H9 (cell line): ENCODE results near the gene TERF2IP. TPM values are rescaled to one million over a fixed set of nuclear protein-coding genes. Genes with fewer than 3 reads are reported as not detected.

ENCODE experiments used
- DNase-seq: peaks from one replicate; pipeline ENCODE4 v3.0.0-alpha.2; 2017
- H2AFZ ChIP-seq: one replicate; pipeline ENCODE4 v1.6.1; 2013; ENCODE audit warnings: mild to moderate bottlenecking, low read length, control low read depth, moderate library complexity
- H2AK5ac ChIP-seq: 2 replicates; pipeline ENCODE4 v1.6.1; 2013; ENCODE audit warnings: low read length, control low read depth, mixed read lengths; ENCODE audit not compliant: insufficient read length
- H2BK120ac ChIP-seq: one replicate; pipeline ENCODE4 v1.6.1; 2013; ENCODE audit warnings: low read depth, mild to moderate bottlenecking, low read length, control low read depth, inconsistent platforms; ENCODE audit not compliant: poor library complexity, severe bottlenecking
- H2BK12ac ChIP-seq: 2 replicates; pipeline ENCODE4 v1.6.1; 2013; ENCODE audit warnings: low read length, control low read depth, mixed read lengths, low read depth; ENCODE audit not compliant: insufficient read length
- H2BK15ac ChIP-seq: 2 replicates; pipeline ENCODE4 v1.6.1; 2013; ENCODE audit warnings: low read depth, low read length, control low read depth
- H2BK20ac ChIP-seq: one replicate; pipeline ENCODE4 v1.6.1; 2013; ENCODE audit warnings: low read depth, mild to moderate bottlenecking, low read length, control low read depth, inconsistent platforms; ENCODE audit not compliant: poor library complexity, severe bottlenecking
- H2BK5ac ChIP-seq: 2 replicates; pipeline ENCODE4 v1.6.1; 2013; ENCODE audit warnings: low read length, control low read depth, mixed read lengths; ENCODE audit not compliant: insufficient read length
- H3K14ac ChIP-seq: 2 replicates; pipeline ENCODE4 v1.6.1; 2013; ENCODE audit warnings: low read length, control low read depth; ENCODE audit not compliant: insufficient read depth
- H3K18ac ChIP-seq: 2 replicates; pipeline ENCODE4 v1.6.1; 2013; ENCODE audit warnings: low read depth, mild to moderate bottlenecking, mixed read lengths, low read length, control low read depth; ENCODE audit not compliant: insufficient read length
- H3K23ac ChIP-seq: 2 replicates; pipeline ENCODE4 v1.6.1; 2013; ENCODE audit warnings: low read length, control low read depth, mixed read lengths, low read depth; ENCODE audit not compliant: insufficient read length
- H3K23me2 ChIP-seq: 2 replicates; pipeline ENCODE4 v1.6.1; 2013; ENCODE audit warnings: low read depth, mild to moderate bottlenecking, mixed read lengths, low read length, control low read depth; ENCODE audit not compliant: insufficient read length, poor library complexity, severe bottlenecking
- H3K27ac ChIP-seq: 2 replicates; pipeline ENCODE4 v1.5.1; 2013; ENCODE audit warnings: low read length, control low read depth, mixed read lengths, low read depth; ENCODE audit not compliant: insufficient read length
- H3K27me3 ChIP-seq: 2 replicates; pipeline ENCODE4 v1.6.1; 2013; ENCODE audit warnings: low read length, control low read depth, inconsistent platforms; ENCODE audit not compliant: insufficient read depth
- H3K4ac ChIP-seq: 2 replicates; pipeline ENCODE4 v1.6.1; 2013; ENCODE audit warnings: low read depth, mild to moderate bottlenecking, control low read depth, inconsistent platforms, low read length, moderate library complexity
- H3K4me1 ChIP-seq: 2 replicates; pipeline ENCODE4 v1.6.1; 2013; ENCODE audit warnings: low read length, control low read depth, inconsistent platforms; ENCODE audit not compliant: insufficient read depth
- H3K4me2 ChIP-seq: 2 replicates; pipeline ENCODE4 v1.6.1; 2013; ENCODE audit warnings: low read length, control low read depth, mixed read lengths; ENCODE audit not compliant: insufficient read length, insufficient read depth
- H3K56ac ChIP-seq: 2 replicates; pipeline ENCODE4 v1.6.1; 2013; ENCODE audit warnings: low read depth, mild to moderate bottlenecking, mixed read lengths, low read length, control low read depth; ENCODE audit not compliant: insufficient read length
- H3K79me1 ChIP-seq: 2 replicates; pipeline ENCODE4 v1.6.1; 2013; ENCODE audit warnings: low read depth, mild to moderate bottlenecking, moderate library complexity, low read length, control low read depth, inconsistent platforms; ENCODE audit not compliant: insufficient read depth, poor library complexity, severe bottlenecking
- H3K79me2 ChIP-seq: 2 replicates; pipeline ENCODE4 v1.6.1; 2013; ENCODE audit warnings: low read length, control low read depth, inconsistent platforms; ENCODE audit not compliant: insufficient read depth
- H3K9ac ChIP-seq: 2 replicates; pipeline ENCODE4 v1.6.1; 2013; ENCODE audit warnings: low read length, control low read depth, mixed read lengths; ENCODE audit not compliant: insufficient read length; ENCODE audit errors: extremely low read depth
- H3K9me3 ChIP-seq: one replicate; pipeline ENCODE4 v1.6.1; 2013; ENCODE audit warnings: low read depth, low read length, inconsistent platforms; ENCODE audit not compliant: control insufficient read depth
- H3T11ph ChIP-seq: one replicate; pipeline ENCODE4 v1.6.1; 2013; ENCODE audit warnings: mild to moderate bottlenecking, low read length, control low read depth, inconsistent platforms
- H4K20me1 ChIP-seq: one replicate; pipeline ENCODE4 v1.6.1; 2013; ENCODE audit not compliant: control insufficient read depth, insufficient read length, insufficient read depth
- H4K5ac ChIP-seq: 2 replicates; pipeline ENCODE4 v1.6.1; 2013; ENCODE audit warnings: low read depth, mild to moderate bottlenecking, mixed read lengths, low read length, control low read depth; ENCODE audit not compliant: insufficient read length
- H4K8ac ChIP-seq: replicated peaks from 2 replicates; pipeline ENCODE4 v1.6.1; 2013; ENCODE audit warnings: low read length, control low read depth, mixed read lengths, low read depth; ENCODE audit not compliant: insufficient read length
- H4K91ac ChIP-seq: 2 replicates; pipeline ENCODE4 v1.6.1; 2013; ENCODE audit warnings: low read depth, mild to moderate bottlenecking, moderate library complexity, mixed read lengths, low read length, control low read depth; ENCODE audit not compliant: insufficient read length
- H3K27ac Mint-ChIP-seq, 3 experiments: 2 replicates in 2 of 3; 3 replicates in 1 of 3; pipeline ENCODE4 v1.8.0; 2020 to 2021; ENCODE audit warnings: mixed read lengths in 3 of 3, mild to moderate bottlenecking in 1 of 3, moderate library complexity in 1 of 3
- H3K27me3 Mint-ChIP-seq: 2 replicates; pipeline ENCODE4 v1.8.0; 2021; ENCODE audit warnings: low read depth, mild to moderate bottlenecking, moderate library complexity, mixed read lengths
- H3K36me3 Mint-ChIP-seq, 3 experiments: 2 replicates in 2 of 3; 3 replicates in 1 of 3; pipeline ENCODE4 v1.8.0; 2020 to 2021; ENCODE audit warnings: low read depth in 3 of 3, mixed read lengths in 3 of 3; ENCODE audit not compliant: insufficient read depth in 1 of 3
- H3K4me1 Mint-ChIP-seq, 2 experiments: 2 replicates each; pipeline ENCODE4 v1.8.0; 2020; ENCODE audit warnings: mixed read lengths in 2 of 2
- H3K4me3 Mint-ChIP-seq, 2 experiments: 2 replicates in 1 of 2; 3 replicates in 1 of 2; pipeline ENCODE4 v1.8.0; 2020 to 2021; ENCODE audit warnings: mild to moderate bottlenecking in 2 of 2, mixed read lengths in 2 of 2, moderate library complexity in 1 of 2
- H3K9me3 Mint-ChIP-seq, 2 experiments: 2 replicates in 1 of 2; 3 replicates in 1 of 2; pipeline ENCODE4 v1.8.0; 2020; ENCODE audit warnings: mild to moderate bottlenecking in 2 of 2, mixed read lengths in 2 of 2, moderate library complexity in 1 of 2
- WGBS: extraction: QIAGEN DNeasy Blood & Tissue Kit; methylation state at CpG from one replicate; pipeline ENCODE4 v1.1.7; 2013; ENCODE audit warnings: missing lambda C conversion rate, low lambda C conversion rate, mixed read lengths; ENCODE audit not compliant: insufficient read length; ENCODE audit errors: extremely low coverage; 5-methylcytosine and 5-hydroxymethylcytosine counted together
- total RNA-seq: library from RNA; stranded (reverse); gene quantifications from 2 replicates; pipeline ENCODE4 v1.2.1, GENCODE V29; 2021
- TF ChIP-seq, protein P1 (sequence below): fragments of 200-600 bp; sonication (generic); conservative IDR thresholded peaks from 3 replicates; pipeline ENCODE4 v1.8.0; 2021; ENCODE audit warnings: antibody characterized with exemption, mild to moderate bottlenecking

TERF2IP gene
- total RNA-seq, 1 experiment from 2014 or later = 15.6 TPM

DNA sequence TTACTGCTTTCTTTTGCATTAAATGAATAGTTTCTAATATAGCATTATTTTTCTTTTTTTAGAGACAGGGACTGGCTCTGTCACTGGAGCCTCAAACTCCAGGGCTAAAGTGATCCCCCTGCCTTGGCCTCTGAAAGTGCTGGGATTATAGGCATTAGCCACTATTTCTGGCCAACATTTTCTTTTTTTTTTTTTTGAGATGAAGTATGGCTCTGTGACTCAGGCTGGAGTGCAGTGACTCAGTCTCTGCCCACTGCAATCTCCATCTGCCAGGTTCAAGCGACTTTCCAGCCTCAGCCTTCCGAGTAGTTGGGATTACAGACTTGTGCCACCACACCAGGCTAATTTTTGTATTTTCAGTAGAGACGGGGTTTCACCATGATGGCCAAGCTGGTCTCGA lies 55.7 kb downstream of the TERF2IP start:
- H3K4ac ChIP-seq = no peak overlapping the region
- H3K4me1 ChIP-seq = no peaks in the 10 kb centered on the region
- Mint-ChIP-seq H3K4me1 (peaks cover 16 to 22% of the 10 kb centered on the region in 2 experiments), H3K27ac (no peak overlapping the region), H3K36me3 (no peaks in the 10 kb centered on the region), H3K9me3 (peaks cover under 1% of the 10 kb centered on the region in 2 experiments; a peak in 4 of 5 replicates), H3K4me3 (no peak overlapping the region), H3K27me3 (peaks cover 1% of the 10 kb centered on the region; the same call in 1 of the 2 replicates)
- no peaks in the 10 kb centered on the region for H3K79me2 ChIP-seq
- H3K9ac ChIP-seq = no peak overlapping the region
- H2AFZ ChIP-seq = no peak overlapping the region
- no peak overlapping the region for H3K4me2 ChIP-seq
- no peak overlapping the region for H2BK20ac ChIP-seq
- H2BK15ac ChIP-seq = no peak overlapping the region
- TF ChIP-seq, protein P1, sequence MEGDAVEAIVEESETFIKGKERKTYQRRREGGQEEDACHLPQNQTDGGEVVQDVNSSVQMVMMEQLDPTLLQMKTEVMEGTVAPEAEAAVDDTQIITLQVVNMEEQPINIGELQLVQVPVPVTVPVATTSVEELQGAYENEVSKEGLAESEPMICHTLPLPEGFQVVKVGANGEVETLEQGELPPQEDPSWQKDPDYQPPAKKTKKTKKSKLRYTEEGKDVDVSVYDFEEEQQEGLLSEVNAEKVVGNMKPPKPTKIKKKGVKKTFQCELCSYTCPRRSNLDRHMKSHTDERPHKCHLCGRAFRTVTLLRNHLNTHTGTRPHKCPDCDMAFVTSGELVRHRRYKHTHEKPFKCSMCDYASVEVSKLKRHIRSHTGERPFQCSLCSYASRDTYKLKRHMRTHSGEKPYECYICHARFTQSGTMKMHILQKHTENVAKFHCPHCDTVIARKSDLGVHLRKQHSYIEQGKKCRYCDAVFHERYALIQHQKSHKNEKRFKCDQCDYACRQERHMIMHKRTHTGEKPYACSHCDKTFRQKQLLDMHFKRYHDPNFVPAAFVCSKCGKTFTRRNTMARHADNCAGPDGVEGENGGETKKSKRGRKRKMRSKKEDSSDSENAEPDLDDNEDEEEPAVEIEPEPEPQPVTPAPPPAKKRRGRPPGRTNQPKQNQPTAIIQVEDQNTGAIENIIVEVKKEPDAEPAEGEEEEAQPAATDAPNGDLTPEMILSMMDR = no peak
- no peak overlapping the region for H3K27ac ChIP-seq
- H3K23me2 ChIP-seq = no peaks in the 10 kb centered on the region
- no peak overlapping the region for H4K91ac ChIP-seq
- no peak overlapping the region for H3K23ac ChIP-seq
- H2BK12ac ChIP-seq = no peak overlapping the region
- no peaks in the 10 kb centered on the region for H4K20me1 ChIP-seq
- H3K79me1 ChIP-seq = no peaks in the 10 kb centered on the region
- no peak overlapping the region for H4K5ac ChIP-seq
- H3K27me3 ChIP-seq = no peaks in the 10 kb centered on the region
- WGBS = no CpG with 5 or more reads among the region's 4 CpGs
- H3K14ac ChIP-seq = no peak overlapping the region
- H2BK5ac ChIP-seq = no peak overlapping the region
- H3K56ac ChIP-seq = no peak overlapping the region
- no peak overlapping the region for H3T11ph ChIP-seq
- no peak overlapping the region for H3K18ac ChIP-seq
- H2BK120ac ChIP-seq = no peak overlapping the region
- no peak overlapping the region for H4K8ac ChIP-seq
- H3K9me3 ChIP-seq = no peaks in the 10 kb centered on the region
- no peak for DNase-seq
- no peak overlapping the region for H2AK5ac ChIP-seq

Other genes with a start within 250 kb of the TERF2IP start
- gene CFDP1, start 214.3 kb upstream of the TERF2IP start, total RNA-seq = 89.1 and 89.2 TPM in 2 replicates
- 43.4 and 46.8 TPM in 2 replicates for gene TMEM170A, start 183.1 kb upstream of the TERF2IP start, total RNA-seq
- gene CHST6, start 152.3 kb upstream of the TERF2IP start, total RNA-seq = 20.7 and 20.8 TPM in 2 replicates
- 0.11 TPM in 1 of 2 replicates, not detected in the other for gene CHST5, start 111.7 kb upstream of the TERF2IP start, total RNA-seq
- 3.4 and 5.2 TPM in 2 replicates for gene TMEM231, start 91.5 kb upstream of the TERF2IP start, total RNA-seq
- 60.5 and 62.6 TPM in 2 replicates for gene GABARAPL2, start 81.4 kb upstream of the TERF2IP start, total RNA-seq
- gene ADAT1, start 24.5 kb upstream of the TERF2IP start, total RNA-seq = 42.4 and 54.2 TPM in 2 replicates
- 181 and 183 TPM in 2 replicates for gene KARS1, start 108 bp upstream of the TERF2IP start, total RNA-seq
- gene CPHXL2, start 29.2 kb downstream of the TERF2IP start, total RNA-seq = not detected in 2 replicates
- not detected in 2 replicates for gene DUXB, start 53.7 kb downstream of the TERF2IP start, total RNA-seq
- not detected in 2 replicates for gene CPHXL, start 78.7 kb downstream of the TERF2IP start, total RNA-seq